Stimulated activated naive CD8-positive, alpha-beta T cell treated with anti-CD3 and anti-CD28 coated beads, Interleukin-15, Interleukin-2, amounts not matched to agents 100 U/mL and 50 U/mL, for 24 hours (primary cell): Measurements from ENCODE around the gene TRIM2.

ENCODE experiments used
- ATAC-seq: fragments of 150-1000 bp; cut with Tn5 transposase; one replicate; pipeline ENCODE4 v1.10.0; 2021
- DNase-seq: peaks from one replicate; pipeline ENCODE4 v3.0.0; 2021

TRIM2 gene

GRCh38 chr4:153383131-153383530 lies 178.9 kb downstream of the TRIM2 start:
- DNase-seq, result no peak
- no peak for ATAC-seq

DNA sequence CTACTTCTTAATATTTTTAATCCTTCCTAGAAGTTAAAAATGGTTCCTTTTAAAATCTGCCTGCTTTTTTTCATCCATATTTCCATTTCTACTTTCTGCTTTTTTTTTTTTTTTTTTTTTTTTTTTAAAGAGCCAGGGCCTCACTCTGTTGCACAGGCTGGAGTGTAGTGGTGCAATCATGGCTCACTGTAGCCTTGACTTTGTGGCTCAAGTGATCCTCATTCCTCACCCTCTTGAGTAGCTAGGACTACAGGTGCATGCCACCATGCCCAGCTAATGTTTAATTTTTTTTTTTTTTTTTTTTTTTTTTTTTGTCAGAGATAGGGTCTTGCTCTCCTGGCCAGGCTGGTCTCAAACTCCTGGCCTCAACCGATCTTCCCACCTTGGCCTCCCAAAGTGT lies 179.9 kb downstream of the TRIM2 start:
- DNase-seq (no peak), ATAC-seq (no peak)

DNA sequence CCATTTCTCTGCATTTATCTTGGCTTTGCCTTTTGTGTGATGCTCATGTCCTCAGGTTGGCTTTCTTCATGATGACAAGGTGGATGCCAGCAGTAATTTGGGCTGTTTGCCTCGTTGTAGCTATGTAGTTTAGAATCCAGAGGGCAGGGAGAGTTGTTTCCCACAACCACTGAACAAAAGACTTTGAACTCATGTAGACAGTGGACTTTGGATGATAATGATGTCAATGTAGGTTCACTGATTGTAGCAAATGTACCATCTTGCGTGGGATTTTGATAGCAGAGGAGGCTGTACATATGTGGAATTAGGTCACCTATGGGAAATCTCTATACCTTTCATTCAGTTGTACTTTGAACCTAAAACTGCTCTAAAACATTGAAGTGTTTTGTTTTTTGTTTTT lies 181.5 kb downstream of the TRIM2 start:
- no peak for DNase-seq
- ATAC-seq, result no peak

DNA sequence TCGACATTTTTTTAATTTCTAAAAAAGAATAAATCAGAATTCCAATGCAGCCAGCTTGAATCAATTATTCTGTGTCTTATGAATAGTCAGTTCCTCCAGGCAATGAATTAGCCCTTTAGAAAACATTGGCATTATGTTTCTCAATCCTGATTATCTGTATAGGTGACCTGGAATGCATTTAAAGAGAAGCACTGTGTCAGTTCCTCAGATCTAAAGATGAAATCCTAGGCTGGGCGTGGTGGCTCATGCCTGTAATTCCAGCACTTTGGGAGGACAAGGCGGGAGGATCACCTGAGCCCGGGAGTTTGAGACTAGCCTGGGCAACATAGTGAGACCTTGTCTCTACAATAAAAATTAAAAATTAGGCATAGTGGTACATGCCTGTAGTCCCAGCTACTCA lies 183.7 kb downstream of the TRIM2 start:
- ATAC-seq (no peak), DNase-seq (no peak)
